NK-92 treated with Interleukin-12 subunit alpha and Interleukin-12 subunit beta, amount 100 ng/mL, for 24 hours (cell line): ENCODE measurements around the gene SH3GLB2.
"Not testable (repeated sequence)": the region's sequence is repeated elsewhere in the genome, so short reads cannot be mapped to it uniquely, and the experiment has no call there.

Experiments
- DNase-seq: peaks from one replicate; lab custom pipeline; 2025; lab: John Stamatoyannopoulos, UW

Gene SH3GLB2

DNA sequence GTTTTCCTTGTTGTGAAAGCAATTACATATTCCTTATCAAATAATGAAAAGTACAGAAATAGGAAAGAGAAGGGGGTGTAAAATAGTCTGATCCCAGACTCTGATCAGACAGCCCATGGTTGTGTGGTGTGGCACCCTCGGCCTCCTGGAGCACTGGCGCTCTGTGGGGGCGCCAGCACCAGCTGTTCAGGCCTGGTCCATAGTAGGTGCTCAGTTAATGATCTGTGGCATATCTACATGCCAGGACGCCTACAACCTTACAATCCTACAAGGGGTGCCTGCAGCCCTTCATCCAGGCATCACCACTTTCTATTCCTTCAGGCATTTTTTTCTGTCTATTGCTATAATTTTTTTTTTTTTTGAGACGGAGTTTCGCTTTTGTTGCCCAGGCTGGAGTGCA lies 24.9 kb upstream of the SH3GLB2 start:
- DNase-seq, result no peak

DNA sequence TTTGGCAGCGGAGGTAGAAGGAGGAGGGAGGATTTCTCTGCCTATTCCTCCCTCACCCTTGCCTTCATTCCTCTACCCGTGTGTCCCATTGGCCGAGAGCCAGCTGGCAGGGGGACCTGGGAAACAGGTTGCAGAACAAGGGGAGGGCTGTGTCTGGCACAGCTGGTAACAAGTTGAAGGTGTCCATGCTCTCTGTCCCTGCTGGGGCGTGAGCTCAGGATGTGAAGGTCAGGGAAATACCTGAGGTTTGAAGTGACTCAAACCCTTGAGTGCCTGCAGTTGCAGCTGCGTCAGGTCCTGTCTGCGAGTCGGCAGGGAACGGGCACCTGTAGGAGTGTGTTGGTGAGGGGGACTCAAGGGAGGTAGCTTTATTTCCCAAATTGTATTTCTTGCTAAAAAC lies 24.5 kb upstream of the SH3GLB2 start:
- no peak for DNase-seq

DNA sequence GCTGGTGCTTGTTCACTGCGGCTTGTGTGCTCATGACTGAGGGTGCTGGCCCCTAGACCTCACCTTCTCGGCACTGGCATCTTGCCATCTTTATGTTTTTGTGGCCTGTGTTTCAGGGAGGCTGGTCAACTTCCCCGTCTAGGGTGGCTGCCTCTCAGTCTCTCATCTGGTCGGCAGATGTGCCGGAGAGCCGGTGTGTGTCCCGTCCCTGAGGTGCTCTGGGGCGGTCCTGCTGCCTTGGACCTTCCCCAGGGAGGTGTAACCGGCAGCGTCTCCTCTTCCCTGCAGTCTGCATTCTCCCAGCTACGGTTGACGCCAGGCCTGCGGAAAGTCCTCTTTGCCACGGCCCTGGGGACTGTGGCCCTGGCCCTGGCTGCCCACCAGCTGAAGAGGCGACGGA lies 13.9 kb upstream of the SH3GLB2 start:
- no peak for DNase-seq

- no peak for DNase-seq
Observed at GRCh38 chr9:129040113-129040643, 12.0 kb upstream of the SH3GLB2 start.

- no peak for DNase-seq
Observed at GRCh38 chr9:129038109-129038852, 10.2 kb upstream of the SH3GLB2 start.

DNA sequence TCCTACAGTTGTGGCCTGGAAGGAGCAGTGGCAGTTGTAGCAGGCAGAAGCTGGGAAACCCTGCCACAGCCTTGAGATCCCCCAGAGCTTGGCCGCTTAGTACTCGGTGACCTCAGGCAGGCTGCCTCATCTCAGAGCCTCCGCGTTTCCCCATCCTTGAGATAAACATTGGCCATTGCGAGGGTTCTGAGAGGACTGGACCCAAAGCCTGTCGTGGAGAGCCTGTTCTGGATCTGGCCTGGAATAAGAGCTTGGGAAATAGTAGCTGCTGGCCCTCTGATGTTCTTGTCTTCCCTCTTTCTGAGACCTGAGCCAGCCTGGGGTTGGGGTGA lies 9.6 kb upstream of the SH3GLB2 start:
- DNase-seq, result no peak

GRCh38 chr9:129036923-129037766 lies 9.0 kb upstream of the SH3GLB2 start:
- no peak for DNase-seq

- DNase-seq, result peak; percentile 93
Observed at GRCh38 chr9:129036241-129036922, 8.3 kb upstream of the SH3GLB2 start, which contains the start of gene MIGA2. Gene MIGA2, plus strand, starts transcription at chr9:129036626. Its CDS starts 3,969 bp downstream, at chr9:129040595.

DNA sequence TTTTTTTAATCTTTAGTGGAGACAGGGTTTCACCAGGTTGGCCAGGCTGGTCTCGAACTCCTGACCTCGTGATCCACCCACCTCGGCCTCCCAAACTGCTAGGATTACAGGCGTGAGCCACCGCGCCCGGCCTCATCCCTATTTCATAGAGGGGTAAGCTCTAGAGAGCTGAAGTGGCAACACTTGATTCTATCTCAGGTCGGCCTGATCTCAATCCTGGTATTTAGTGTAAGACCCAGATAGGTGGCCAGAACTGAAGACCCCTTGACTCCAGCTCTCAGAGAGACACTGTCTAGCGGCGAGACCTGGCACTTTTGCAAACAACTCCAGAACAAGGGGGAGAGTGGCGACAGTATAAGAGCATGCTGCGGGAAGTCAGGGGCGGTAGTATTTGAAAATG lies 7.7 kb upstream of the SH3GLB2 start:
- not testable (repeated sequence) for DNase-seq

DNA sequence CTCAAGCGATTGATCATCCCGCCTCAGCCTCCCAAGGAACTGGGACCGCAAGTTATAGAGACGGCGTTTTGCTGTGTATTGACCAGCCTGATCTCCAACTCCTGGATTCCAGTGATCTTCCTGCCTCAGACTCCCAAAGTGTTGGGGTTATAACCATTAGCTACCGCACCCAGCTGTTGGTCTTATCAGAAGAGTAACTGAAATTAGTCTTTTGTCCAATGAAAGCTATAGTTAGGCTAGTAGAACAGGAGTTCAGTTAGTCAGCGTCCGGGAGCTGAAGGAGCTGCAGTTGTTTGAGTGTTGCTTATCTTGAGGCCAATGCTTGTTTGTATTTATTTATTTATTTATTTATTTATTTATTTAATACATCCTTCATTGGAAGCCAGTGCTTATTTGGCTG lies 5.1 kb upstream of the SH3GLB2 start:
- DNase-seq, result no peak

DNA sequence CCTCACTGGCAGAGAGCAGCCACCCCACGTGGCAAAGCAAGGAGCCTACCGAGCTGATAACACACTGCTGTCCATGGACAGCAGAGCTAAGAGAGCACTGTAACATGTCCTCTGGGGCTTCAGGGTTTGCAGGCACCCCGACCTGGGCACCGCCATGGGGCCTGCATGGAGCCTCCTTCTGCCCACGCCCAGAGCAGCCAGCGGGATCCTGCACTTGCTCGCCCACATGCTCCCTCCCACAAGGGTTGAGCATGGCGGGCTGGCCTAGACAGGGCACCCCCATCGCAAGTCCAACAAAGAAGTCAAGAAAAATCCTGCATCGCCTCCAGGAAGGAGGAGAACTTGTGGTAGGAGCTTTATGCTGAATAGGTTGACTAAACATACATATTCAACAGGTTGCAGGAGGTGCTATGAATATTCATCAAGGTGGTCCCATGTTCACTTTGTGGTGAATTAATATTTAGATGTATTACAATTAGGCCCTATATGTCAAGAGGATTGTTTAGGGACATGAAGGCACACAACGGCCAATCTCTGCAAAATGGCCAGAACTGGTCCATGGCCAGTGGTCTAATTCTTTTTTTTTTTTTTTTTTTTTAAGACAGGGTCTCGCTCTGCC lies 4.5 kb upstream of the SH3GLB2 start:
- no peak for DNase-seq

- DNase-seq, result no peak
Observed at GRCh38 chr9:129031514-129031913, 3.4 kb upstream of the SH3GLB2 start.

DNA sequence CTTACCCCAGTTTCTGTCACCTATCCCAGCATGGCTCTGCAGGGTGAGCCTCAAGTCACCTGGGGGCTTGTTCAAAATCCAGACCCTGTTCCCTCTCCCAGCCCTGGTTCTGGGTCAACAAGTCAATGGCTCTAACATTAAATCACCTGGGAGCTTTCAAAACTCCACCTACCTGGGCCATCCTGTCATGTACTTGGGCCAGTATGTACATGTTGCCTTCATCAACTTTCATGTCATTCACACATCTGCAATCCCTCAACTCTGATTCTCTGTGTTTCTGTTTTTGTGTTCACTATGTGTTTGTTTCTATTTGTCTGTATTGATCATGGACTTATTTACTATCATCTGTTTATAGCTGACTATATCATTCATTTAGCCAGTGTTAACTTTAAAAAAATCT lies 2.1 kb upstream of the SH3GLB2 start:
- DNase-seq, result no peak

- DNase-seq, result peak; percentile 63
Observed at GRCh38 chr9:129027685-129028191, 393 bp downstream of the SH3GLB2 start.

GRCh38 chr9:129027224-129027684 lies 877 bp downstream of the SH3GLB2 start:
- DNase-seq, result no peak

- no peak for DNase-seq
Observed at GRCh38 chr9:129026442-129027223, 1.5 kb downstream of the SH3GLB2 start.

- no peak for DNase-seq
Observed at GRCh38 chr9:129023908-129024233, 4.3 kb downstream of the SH3GLB2 start.

GRCh38 chr9:129023036-129023907 lies 4.9 kb downstream of the SH3GLB2 start:
- no peak for DNase-seq

- no peak for DNase-seq
Observed at GRCh38 chr9:129022037-129022436, 6.1 kb downstream of the SH3GLB2 start.

- DNase-seq, result no peak
Observed at GRCh38 chr9:129021091-129021490, 7.0 kb downstream of the SH3GLB2 start.
